HL-60 (cell line): ENCODE data around the gene CNOT3.

Experiments used
- POLR2AphosphoS5 ChIP-seq: IDR thresholded peaks from 2 replicates; pipeline ENCODE4 v1.6.1; 2012; ENCODE audit warnings: low read depth
- TF ChIP-seq, protein P1 (sequence below): IDR thresholded peaks from one replicate; pipeline ENCODE4 v1.5.1; 2011; ENCODE audit warnings: low read length, control low read depth, inconsistent platforms; ENCODE audit not compliant: insufficient read depth
- TF ChIP-seq, protein P2 (sequence below): IDR thresholded peaks from 2 replicates; pipeline ENCODE4 v1.6.1; 2012; ENCODE audit warnings: low read depth; ENCODE audit not compliant: insufficient replicate concordance

DNA sequence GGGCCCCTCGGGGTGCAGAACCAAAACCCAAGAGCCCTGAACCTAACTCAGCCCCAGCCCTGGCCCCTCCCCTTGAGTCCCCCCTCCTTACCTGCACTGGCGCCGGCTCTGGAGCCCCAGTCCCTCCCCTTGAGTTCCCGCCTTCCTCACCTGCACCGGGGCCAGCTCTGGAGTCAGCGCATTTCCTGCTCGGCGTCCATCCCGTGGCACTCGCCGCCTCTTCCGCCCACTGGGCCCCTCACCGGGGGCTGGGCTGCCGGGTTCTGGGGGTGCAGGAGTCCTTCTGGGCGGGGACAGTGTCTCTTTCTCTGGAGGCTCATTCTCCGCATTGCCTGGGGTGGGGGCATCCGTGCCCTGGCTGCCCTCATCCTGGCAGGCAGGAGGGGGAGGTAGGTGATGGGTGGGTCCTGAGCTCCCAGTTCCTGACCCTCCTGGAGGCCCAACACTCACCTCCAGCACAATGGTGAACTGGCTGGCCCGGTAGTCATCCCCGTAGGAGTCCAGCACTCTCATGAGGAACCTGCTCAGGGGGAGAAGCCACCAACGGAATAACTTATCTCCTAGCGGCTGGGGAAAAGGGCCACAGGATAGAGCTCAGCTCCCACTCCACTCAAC lies 29.6 kb upstream of the CNOT3 start:
- TF ChIP-seq, protein P1, sequence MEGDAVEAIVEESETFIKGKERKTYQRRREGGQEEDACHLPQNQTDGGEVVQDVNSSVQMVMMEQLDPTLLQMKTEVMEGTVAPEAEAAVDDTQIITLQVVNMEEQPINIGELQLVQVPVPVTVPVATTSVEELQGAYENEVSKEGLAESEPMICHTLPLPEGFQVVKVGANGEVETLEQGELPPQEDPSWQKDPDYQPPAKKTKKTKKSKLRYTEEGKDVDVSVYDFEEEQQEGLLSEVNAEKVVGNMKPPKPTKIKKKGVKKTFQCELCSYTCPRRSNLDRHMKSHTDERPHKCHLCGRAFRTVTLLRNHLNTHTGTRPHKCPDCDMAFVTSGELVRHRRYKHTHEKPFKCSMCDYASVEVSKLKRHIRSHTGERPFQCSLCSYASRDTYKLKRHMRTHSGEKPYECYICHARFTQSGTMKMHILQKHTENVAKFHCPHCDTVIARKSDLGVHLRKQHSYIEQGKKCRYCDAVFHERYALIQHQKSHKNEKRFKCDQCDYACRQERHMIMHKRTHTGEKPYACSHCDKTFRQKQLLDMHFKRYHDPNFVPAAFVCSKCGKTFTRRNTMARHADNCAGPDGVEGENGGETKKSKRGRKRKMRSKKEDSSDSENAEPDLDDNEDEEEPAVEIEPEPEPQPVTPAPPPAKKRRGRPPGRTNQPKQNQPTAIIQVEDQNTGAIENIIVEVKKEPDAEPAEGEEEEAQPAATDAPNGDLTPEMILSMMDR, result no peak
- TF ChIP-seq, protein P2, sequence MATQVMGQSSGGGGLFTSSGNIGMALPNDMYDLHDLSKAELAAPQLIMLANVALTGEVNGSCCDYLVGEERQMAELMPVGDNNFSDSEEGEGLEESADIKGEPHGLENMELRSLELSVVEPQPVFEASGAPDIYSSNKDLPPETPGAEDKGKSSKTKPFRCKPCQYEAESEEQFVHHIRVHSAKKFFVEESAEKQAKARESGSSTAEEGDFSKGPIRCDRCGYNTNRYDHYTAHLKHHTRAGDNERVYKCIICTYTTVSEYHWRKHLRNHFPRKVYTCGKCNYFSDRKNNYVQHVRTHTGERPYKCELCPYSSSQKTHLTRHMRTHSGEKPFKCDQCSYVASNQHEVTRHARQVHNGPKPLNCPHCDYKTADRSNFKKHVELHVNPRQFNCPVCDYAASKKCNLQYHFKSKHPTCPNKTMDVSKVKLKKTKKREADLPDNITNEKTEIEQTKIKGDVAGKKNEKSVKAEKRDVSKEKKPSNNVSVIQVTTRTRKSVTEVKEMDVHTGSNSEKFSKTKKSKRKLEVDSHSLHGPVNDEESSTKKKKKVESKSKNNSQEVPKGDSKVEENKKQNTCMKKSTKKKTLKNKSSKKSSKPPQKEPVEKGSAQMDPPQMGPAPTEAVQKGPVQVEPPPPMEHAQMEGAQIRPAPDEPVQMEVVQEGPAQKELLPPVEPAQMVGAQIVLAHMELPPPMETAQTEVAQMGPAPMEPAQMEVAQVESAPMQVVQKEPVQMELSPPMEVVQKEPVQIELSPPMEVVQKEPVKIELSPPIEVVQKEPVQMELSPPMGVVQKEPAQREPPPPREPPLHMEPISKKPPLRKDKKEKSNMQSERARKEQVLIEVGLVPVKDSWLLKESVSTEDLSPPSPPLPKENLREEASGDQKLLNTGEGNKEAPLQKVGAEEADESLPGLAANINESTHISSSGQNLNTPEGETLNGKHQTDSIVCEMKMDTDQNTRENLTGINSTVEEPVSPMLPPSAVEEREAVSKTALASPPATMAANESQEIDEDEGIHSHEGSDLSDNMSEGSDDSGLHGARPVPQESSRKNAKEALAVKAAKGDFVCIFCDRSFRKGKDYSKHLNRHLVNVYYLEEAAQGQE, result no peak
- TF ChIP-seq POLR2AphosphoS5, result no peak
